WTC11 (cell line): ENCODE measurements around the gene ATP5F1D. TPM values are rescaled to one million over a fixed set of nuclear protein-coding genes. Genes with fewer than 3 reads are reported as not detected.

Experiments
- ATAC-seq: fragments of 200-7000 bp; cut with Tn5 transposase; 2 replicates; pipeline ENCODE4 v1.10.0; 2021; ENCODE audit warnings: mild to moderate bottlenecking, moderate library complexity
- CTCF ChIA-PET: fragments of 300-600 bp; sonication (Branson Sonifier 250); formaldehyde crosslinking; loops from one replicate; lab custom pipeline; 2021; ENCODE audit warnings: antibody characterized with exemption; lab: Charles Lee
- POLR2A ChIA-PET: fragments of 350-600 bp; sonication (Branson Sonifier 250); formaldehyde crosslinking; loops from one replicate; lab custom pipeline; 2021; ENCODE audit warnings: antibody characterized with exemption; lab: Charles Lee
- DNase-seq: peaks from one replicate; pipeline ENCODE4 v3.0.0; 2021; ENCODE audit warnings: low spot score
- H3K27ac Mint-ChIP-seq: 2 replicates; pipeline ENCODE4 v1.8.0; 2021; ENCODE audit warnings: mixed read lengths
- H3K27me3 Mint-ChIP-seq: 2 replicates; pipeline ENCODE4 v1.8.0; 2021; ENCODE audit warnings: low read depth, mild to moderate bottlenecking, moderate library complexity, mixed read lengths
- H3K36me3 Mint-ChIP-seq: 2 replicates; pipeline ENCODE4 v1.8.0; 2021; ENCODE audit warnings: mixed read lengths
- H3K4me1 Mint-ChIP-seq: 2 replicates; pipeline ENCODE4 v1.8.0; 2022; ENCODE audit warnings: mixed read lengths
- H3K4me3 Mint-ChIP-seq: 2 replicates; pipeline ENCODE4 v1.8.0; 2021; ENCODE audit warnings: mild to moderate bottlenecking, moderate library complexity, mixed read lengths
- H3K9me3 Mint-ChIP-seq: 2 replicates; pipeline ENCODE4 v1.8.0; 2021; ENCODE audit warnings: mixed read lengths
- ATF1 ChIP-seq: sonication (generic); formaldehyde crosslinking; IDR thresholded peaks from 2 replicates; pipeline ENCODE4 v1.8.1; 2023; ENCODE audit warnings: mild to moderate bottlenecking, moderate library complexity, missing genetic modification reagents
- NFYB ChIP-seq: sonication (generic); formaldehyde crosslinking; conservative IDR thresholded peaks from 2 replicates; pipeline ENCODE4 v1.8.0; 2022; ENCODE audit warnings: low read depth, missing genetic modification reagents
- RORB ChIP-seq: fragments of 250-450 bp; sonication (Bioruptor Pico); IDR thresholded peaks from 2 replicates; pipeline ENCODE4 v1.9.0; 2021; ENCODE audit warnings: mild to moderate bottlenecking
- SMAD3 ChIP-seq: sonication (generic); formaldehyde crosslinking; IDR thresholded peaks from 2 replicates; pipeline ENCODE4 v1.8.0; 2022; ENCODE audit warnings: missing genetic modification reagents, mild to moderate bottlenecking, borderline replicate concordance
- SMAD4 ChIP-seq: sonication (generic); formaldehyde crosslinking; IDR thresholded peaks from 2 replicates; pipeline ENCODE4 v1.8.0; 2022; ENCODE audit warnings: mild to moderate bottlenecking, missing genetic modification reagents
- SP1 ChIP-seq: sonication (generic); formaldehyde crosslinking; conservative IDR thresholded peaks from 2 replicates; pipeline ENCODE4 v1.8.1; 2022; ENCODE audit warnings: missing genetic modification reagents
- TEAD4 ChIP-seq: sonication (generic); formaldehyde crosslinking; IDR thresholded peaks from 2 replicates; pipeline ENCODE4 v1.8.0; 2022; ENCODE audit warnings: mild to moderate bottlenecking, missing genetic modification reagents
- ZNF416 ChIP-seq: fragments of 250-450 bp; sonication (Bioruptor Pico); IDR thresholded peaks from 2 replicates; pipeline ENCODE4 v1.9.0; 2021; ENCODE audit warnings: mild to moderate bottlenecking, inconsistent platforms
- total RNA-seq: library from RNA; stranded (reverse); gene quantifications from 3 replicates; pipeline ENCODE4 v1.2.3, GENCODE V29; 2021
- TF ChIP-seq, protein P1 (sequence below): sonication (generic); formaldehyde crosslinking; IDR thresholded peaks from 2 replicates; pipeline ENCODE4 v1.8.0; 2023; ENCODE audit warnings: missing genetic modification reagents, mild to moderate bottlenecking, borderline replicate concordance
- TF ChIP-seq, protein P2 (sequence below): fragments of 250-450 bp; sonication (Bioruptor Pico); IDR thresholded peaks from 2 replicates; pipeline ENCODE4 v1.9.0; 2021; ENCODE audit warnings: mild to moderate bottlenecking
- TF ChIP-seq, protein P3 (sequence below): fragments of 250-450 bp; sonication (Bioruptor Pico); IDR thresholded peaks from 2 replicates; pipeline ENCODE4 v1.8.0; 2021; ENCODE audit warnings: mild to moderate bottlenecking
- TF ChIP-seq, protein P4 (sequence below): sonication (generic); formaldehyde crosslinking; IDR thresholded peaks from 2 replicates; pipeline ENCODE4 v1.8.1; 2022; ENCODE audit warnings: mild to moderate bottlenecking, moderate library complexity, missing genetic modification reagents
- TF ChIP-seq, protein P5 (sequence below): sonication (generic); formaldehyde crosslinking; conservative IDR thresholded peaks from 2 replicates; pipeline ENCODE4 v1.8.1; 2022; ENCODE audit warnings: mild to moderate bottlenecking, missing genetic modification reagents
- TF ChIP-seq, protein P6 (sequence below): fragments of 250-450 bp; sonication (Bioruptor Pico); IDR thresholded peaks from 2 replicates; pipeline ENCODE4 v1.9.0; 2021; ENCODE audit warnings: moderate library complexity, mild to moderate bottlenecking, inconsistent platforms, borderline replicate concordance
- TF ChIP-seq, protein P7 (sequence below): fragments of 200-600 bp; IDR thresholded peaks from 2 replicates; pipeline ENCODE4 v1.8.0; 2022; ENCODE audit warnings: antibody characterized with exemption

Gene ATP5F1D
- total RNA-seq, 1 experiment from 2014 or later = 277 TPM

DNA sequence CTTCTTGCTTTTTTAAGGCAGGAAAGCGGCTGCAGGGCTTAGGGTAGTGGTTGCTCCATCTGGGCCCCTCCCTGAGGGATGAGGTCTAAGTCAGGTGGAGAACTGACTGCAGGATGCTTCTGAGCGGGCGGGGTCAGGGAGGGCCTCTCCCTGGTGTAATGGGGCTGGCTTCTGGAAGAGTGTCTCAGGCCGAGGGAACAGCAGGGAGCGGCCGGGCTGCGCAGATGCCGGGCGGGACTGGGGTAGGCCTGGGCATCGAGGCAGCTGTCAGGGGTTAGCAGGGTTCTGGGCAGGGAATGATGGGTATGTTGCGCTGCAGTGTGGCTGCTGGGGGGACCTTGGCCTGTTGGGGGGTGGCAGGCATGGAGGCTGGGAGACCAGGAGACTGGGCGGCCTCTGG is 36.5 kb downstream of the ATP5F1D start:
- ChIA-PET POLR2A (interaction anchor here (1.4 kb wide), 1 partner anchor 10 kb away, joined by 5 read pairs; no protein-coding TSS in a partner anchor), CTCF (interaction anchor here (0.5 to 1.8 kb wide), 2 partner anchors 12 to 153 kb away, joined by 3 to 8 read pairs; no protein-coding TSS in a partner anchor)
- peaks cover 15% of the 10 kb centered on the region for H3K36me3 Mint-ChIP-seq
- H3K27me3 Mint-ChIP-seq = no peaks in the 10 kb centered on the region
- no peak for ATAC-seq
- H3K4me3 Mint-ChIP-seq = no peak overlapping the region
- TF ChIP-seq, protein P1, sequence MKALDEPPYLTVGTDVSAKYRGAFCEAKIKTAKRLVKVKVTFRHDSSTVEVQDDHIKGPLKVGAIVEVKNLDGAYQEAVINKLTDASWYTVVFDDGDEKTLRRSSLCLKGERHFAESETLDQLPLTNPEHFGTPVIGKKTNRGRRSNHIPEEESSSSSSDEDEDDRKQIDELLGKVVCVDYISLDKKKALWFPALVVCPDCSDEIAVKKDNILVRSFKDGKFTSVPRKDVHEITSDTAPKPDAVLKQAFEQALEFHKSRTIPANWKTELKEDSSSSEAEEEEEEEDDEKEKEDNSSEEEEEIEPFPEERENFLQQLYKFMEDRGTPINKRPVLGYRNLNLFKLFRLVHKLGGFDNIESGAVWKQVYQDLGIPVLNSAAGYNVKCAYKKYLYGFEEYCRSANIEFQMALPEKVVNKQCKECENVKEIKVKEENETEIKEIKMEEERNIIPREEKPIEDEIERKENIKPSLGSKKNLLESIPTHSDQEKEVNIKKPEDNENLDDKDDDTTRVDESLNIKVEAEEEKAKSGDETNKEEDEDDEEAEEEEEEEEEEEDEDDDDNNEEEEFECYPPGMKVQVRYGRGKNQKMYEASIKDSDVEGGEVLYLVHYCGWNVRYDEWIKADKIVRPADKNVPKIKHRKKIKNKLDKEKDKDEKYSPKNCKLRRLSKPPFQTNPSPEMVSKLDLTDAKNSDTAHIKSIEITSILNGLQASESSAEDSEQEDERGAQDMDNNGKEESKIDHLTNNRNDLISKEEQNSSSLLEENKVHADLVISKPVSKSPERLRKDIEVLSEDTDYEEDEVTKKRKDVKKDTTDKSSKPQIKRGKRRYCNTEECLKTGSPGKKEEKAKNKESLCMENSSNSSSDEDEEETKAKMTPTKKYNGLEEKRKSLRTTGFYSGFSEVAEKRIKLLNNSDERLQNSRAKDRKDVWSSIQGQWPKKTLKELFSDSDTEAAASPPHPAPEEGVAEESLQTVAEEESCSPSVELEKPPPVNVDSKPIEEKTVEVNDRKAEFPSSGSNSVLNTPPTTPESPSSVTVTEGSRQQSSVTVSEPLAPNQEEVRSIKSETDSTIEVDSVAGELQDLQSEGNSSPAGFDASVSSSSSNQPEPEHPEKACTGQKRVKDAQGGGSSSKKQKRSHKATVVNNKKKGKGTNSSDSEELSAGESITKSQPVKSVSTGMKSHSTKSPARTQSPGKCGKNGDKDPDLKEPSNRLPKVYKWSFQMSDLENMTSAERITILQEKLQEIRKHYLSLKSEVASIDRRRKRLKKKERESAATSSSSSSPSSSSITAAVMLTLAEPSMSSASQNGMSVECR (CRISPR knock-in tag) = no peak
- TF ChIP-seq TEAD4 (CRISPR knock-in tag) (no peak), ATF1 (CRISPR knock-in tag) (no peak), SMAD3 (CRISPR knock-in tag) (no peak), ZNF416 (CRISPR knock-in tag) (no peak)
- TF ChIP-seq, protein P2, sequence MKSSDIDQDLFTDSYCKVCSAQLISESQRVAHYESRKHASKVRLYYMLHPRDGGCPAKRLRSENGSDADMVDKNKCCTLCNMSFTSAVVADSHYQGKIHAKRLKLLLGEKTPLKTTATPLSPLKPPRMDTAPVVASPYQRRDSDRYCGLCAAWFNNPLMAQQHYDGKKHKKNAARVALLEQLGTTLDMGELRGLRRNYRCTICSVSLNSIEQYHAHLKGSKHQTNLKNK = no peak
- TF ChIP-seq, protein P3, sequence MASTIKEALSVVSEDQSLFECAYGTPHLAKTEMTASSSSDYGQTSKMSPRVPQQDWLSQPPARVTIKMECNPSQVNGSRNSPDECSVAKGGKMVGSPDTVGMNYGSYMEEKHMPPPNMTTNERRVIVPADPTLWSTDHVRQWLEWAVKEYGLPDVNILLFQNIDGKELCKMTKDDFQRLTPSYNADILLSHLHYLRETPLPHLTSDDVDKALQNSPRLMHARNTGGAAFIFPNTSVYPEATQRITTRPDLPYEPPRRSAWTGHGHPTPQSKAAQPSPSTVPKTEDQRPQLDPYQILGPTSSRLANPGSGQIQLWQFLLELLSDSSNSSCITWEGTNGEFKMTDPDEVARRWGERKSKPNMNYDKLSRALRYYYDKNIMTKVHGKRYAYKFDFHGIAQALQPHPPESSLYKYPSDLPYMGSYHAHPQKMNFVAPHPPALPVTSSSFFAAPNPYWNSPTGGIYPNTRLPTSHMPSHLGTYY (CRISPR knock-in tag) = no peak
- TF ChIP-seq, all 79 proteins: peak for 0
- H3K9me3 Mint-ChIP-seq = no peaks in the 10 kb centered on the region
- H3K4me1 Mint-ChIP-seq = peaks cover 18% of the 10 kb centered on the region
- H3K27ac Mint-ChIP-seq = no peak overlapping the region
- no peak for DNase-seq

DNA sequence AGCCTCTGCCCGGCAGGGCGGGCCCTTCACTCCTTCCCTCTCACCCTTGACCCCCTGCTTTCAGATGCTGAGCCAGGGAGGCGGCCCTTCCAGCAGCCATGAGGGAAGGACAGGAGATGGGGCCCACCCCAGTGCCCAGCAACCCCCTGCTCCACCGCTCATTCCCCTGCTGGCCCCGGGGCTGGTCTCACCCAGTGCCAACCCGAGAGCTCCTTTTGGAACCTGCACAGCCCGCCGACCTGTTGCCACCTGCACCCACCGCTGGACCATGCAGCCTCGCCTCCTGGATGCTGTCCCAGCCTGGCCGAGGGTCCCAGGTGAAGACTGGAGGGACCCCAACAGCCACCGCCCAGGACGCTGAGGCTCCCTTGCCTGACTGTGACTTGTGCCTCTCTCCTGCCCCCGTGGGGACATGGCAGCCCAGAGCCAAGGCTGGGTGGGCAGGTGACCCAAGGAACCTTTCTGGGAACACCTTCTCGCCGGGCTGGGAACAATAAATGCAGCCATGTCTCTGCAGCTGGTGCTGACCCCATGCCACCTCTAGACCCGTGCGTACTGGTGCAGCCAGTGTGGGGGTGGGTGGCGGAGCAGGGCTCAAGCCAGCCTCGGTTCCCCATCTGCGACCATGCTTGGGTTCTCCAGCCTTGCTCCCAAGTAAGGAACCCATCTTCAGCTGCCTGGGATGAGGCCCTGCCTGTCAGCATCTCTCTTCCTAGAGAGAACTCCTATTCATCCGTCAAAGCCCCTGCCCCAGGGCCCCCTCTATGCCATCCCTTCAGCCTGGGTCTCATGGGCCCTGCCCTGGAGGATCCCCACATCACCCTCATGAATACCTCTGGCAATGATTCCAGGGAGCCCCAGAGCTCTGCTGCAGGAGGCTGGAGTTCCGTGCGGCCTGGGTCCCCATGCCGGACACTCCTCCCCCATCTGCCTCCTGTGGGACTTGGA is 37.4 kb downstream of the ATP5F1D start:
- H3K27ac Mint-ChIP-seq = no peak overlapping the region

More for the DNA sequence above, 37.4 kb downstream of the ATP5F1D start:
- ATAC-seq (no peak), DNase-seq (no peak)
- POLR2A ChIA-PET = interaction anchor here (1.0 to 1.4 kb wide), 3 partner anchors 10 to 165 kb away, joined by 4 to 8 read pairs (median 5); partner anchors contain the start of gene CIRBP
- Mint-ChIP-seq H3K4me3 (no peak overlapping the region), H3K36me3 (peaks cover 7% of the 10 kb centered on the region), H3K27me3 (peaks cover 1% of the 10 kb centered on the region; the same call in 1 of the 2 replicates), H3K9me3 (no peaks in the 10 kb centered on the region), H3K4me1 (peaks cover 11% of the 10 kb centered on the region)
- TF ChIP-seq, protein P4, sequence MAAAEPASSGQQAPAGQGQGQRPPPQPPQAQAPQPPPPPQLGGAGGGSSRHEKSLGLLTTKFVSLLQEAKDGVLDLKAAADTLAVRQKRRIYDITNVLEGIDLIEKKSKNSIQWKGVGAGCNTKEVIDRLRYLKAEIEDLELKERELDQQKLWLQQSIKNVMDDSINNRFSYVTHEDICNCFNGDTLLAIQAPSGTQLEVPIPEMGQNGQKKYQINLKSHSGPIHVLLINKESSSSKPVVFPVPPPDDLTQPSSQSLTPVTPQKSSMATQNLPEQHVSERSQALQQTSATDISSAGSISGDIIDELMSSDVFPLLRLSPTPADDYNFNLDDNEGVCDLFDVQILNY = no peak
- TF ChIP-seq, protein P5, sequence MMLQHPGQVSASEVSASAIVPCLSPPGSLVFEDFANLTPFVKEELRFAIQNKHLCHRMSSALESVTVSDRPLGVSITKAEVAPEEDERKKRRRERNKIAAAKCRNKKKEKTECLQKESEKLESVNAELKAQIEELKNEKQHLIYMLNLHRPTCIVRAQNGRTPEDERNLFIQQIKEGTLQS (CRISPR knock-in tag) = 0 out of 2 replicates have a peak, but pooled peaks have one; percentile 42
- TF ChIP-seq SMAD4 (CRISPR knock-in tag) (no peak), RORB (CRISPR knock-in tag) (no peak), SP1 (CRISPR knock-in tag) (no peak), NFYB (CRISPR knock-in tag) (no peak)
- TF ChIP-seq, protein P6, sequence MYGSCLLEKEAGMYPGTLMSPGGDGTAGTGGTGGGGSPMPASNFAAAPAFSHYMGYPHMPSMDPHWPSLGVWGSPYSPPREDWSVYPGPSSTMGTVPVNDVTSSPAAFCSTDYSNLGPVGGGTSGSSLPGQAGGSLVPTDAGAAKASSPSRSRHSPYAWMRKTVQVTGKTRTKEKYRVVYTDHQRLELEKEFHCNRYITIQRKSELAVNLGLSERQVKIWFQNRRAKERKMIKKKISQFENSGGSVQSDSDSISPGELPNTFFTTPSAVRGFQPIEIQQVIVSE (CRISPR knock-in tag) = no peak
- TF ChIP-seq, protein P7, sequence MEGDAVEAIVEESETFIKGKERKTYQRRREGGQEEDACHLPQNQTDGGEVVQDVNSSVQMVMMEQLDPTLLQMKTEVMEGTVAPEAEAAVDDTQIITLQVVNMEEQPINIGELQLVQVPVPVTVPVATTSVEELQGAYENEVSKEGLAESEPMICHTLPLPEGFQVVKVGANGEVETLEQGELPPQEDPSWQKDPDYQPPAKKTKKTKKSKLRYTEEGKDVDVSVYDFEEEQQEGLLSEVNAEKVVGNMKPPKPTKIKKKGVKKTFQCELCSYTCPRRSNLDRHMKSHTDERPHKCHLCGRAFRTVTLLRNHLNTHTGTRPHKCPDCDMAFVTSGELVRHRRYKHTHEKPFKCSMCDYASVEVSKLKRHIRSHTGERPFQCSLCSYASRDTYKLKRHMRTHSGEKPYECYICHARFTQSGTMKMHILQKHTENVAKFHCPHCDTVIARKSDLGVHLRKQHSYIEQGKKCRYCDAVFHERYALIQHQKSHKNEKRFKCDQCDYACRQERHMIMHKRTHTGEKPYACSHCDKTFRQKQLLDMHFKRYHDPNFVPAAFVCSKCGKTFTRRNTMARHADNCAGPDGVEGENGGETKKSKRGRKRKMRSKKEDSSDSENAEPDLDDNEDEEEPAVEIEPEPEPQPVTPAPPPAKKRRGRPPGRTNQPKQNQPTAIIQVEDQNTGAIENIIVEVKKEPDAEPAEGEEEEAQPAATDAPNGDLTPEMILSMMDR = no peak
- CTCF ChIA-PET = interaction anchor here (0.5 to 2.1 kb wide), 27 partner anchors 10 to 212 kb away, joined by 3 to 21 read pairs (median 4); partner anchors contain the start of genes ATP5F1D, CIRBP and REEP6
